Astrocyte (in vitro differentiated cells and primary cell): Measurements from ENCODE around the gene ZNF343. TPM values are rescaled to one million over a fixed set of nuclear protein-coding genes. Genes with fewer than 3 reads are reported as not detected.

Source experiments
- DNase-seq: peaks from one replicate; pipeline ENCODE4 v3.0.0-alpha.2; 2010; ENCODE audit warnings: low read depth
- FAIRE-seq: peaks from 2 replicates; lab custom pipeline; 2011; peaks lifted over from hg19 to GRCh38; lab: Jason Lieb, UNC
- H2AFZ ChIP-seq: 2 replicates; pipeline ENCODE4 v1.6.0; 2012; ENCODE audit warnings: low read depth, low read length, inconsistent platforms
- H3K27ac ChIP-seq: 2 replicates; pipeline ENCODE4 v1.5.1; 2011; ENCODE audit warnings: low read depth, low read length, inconsistent platforms
- H3K27me3 ChIP-seq: 2 replicates; pipeline ENCODE4 v1.6.0; 2011; ENCODE audit warnings: low read length, inconsistent platforms; ENCODE audit not compliant: insufficient read depth
- H3K36me3 ChIP-seq: 2 replicates; pipeline ENCODE4 v1.5.1; 2011; ENCODE audit warnings: low read length, inconsistent platforms; ENCODE audit not compliant: insufficient read depth
- H3K4me1 ChIP-seq: 2 replicates; pipeline ENCODE4 v1.5.1; 2011; ENCODE audit warnings: low read length, inconsistent platforms; ENCODE audit not compliant: insufficient read depth
- H3K4me2 ChIP-seq: 2 replicates; pipeline ENCODE4 v1.6.0; 2012; ENCODE audit warnings: low read length, inconsistent platforms
- H3K4me3 ChIP-seq: 2 replicates; pipeline ENCODE4 v1.5.1; 2011; ENCODE audit warnings: low read depth, mild to moderate bottlenecking, low read length, inconsistent platforms; ENCODE audit not compliant: insufficient read depth
- H3K79me2 ChIP-seq: 2 replicates; pipeline ENCODE4 v1.6.0; 2012; ENCODE audit warnings: mild to moderate bottlenecking, low read length, inconsistent platforms; ENCODE audit not compliant: insufficient read depth
- H3K9ac ChIP-seq: 2 replicates; pipeline ENCODE4 v1.6.0; 2012; ENCODE audit warnings: mild to moderate bottlenecking, low read length, inconsistent platforms
- H3K9me3 ChIP-seq: 2 replicates; pipeline ENCODE4 v1.5.1; 2012; ENCODE audit warnings: low read depth, mild to moderate bottlenecking, low read length, inconsistent platforms; ENCODE audit not compliant: insufficient read depth
- H4K20me1 ChIP-seq: 2 replicates; pipeline ENCODE4 v1.6.0; 2012; ENCODE audit warnings: low read length, inconsistent platforms; ENCODE audit not compliant: insufficient read depth
- H3K27ac Mint-ChIP-seq: one replicate; pipeline ENCODE4 v1.8.0; 2021; ENCODE audit warnings: mild to moderate bottlenecking, mixed read lengths; ENCODE audit not compliant: unreplicated experiment
- H3K27me3 Mint-ChIP-seq: one replicate; pipeline ENCODE4 v1.8.0; 2021; ENCODE audit warnings: low read depth, mixed read lengths; ENCODE audit not compliant: unreplicated experiment
- H3K36me3 Mint-ChIP-seq: one replicate; pipeline ENCODE4 v1.8.0; 2021; ENCODE audit warnings: low read depth, mixed read lengths; ENCODE audit not compliant: unreplicated experiment
- H3K4me1 Mint-ChIP-seq: one replicate; pipeline ENCODE4 v1.8.0; 2021; ENCODE audit warnings: low read depth, mixed read lengths; ENCODE audit not compliant: unreplicated experiment
- H3K4me3 Mint-ChIP-seq: one replicate; pipeline ENCODE4 v1.8.0; 2021; ENCODE audit warnings: mild to moderate bottlenecking, moderate library complexity, mixed read lengths; ENCODE audit not compliant: unreplicated experiment
- H3K9me3 Mint-ChIP-seq: one replicate; pipeline ENCODE4 v1.8.0; 2021; ENCODE audit warnings: mild to moderate bottlenecking, mixed read lengths; ENCODE audit not compliant: unreplicated experiment
- EZH2 ChIP-seq: IDR thresholded peaks from 2 replicates; pipeline ENCODE4 v1.6.1; 2012; ENCODE audit warnings: mild to moderate bottlenecking, low read length, inconsistent platforms; ENCODE audit not compliant: insufficient read depth
- total RNA-seq: library from RNA; stranded (reverse); gene quantifications from 2 replicates; pipeline ENCODE4 v1.2.1, GENCODE V29; 2021
- TF ChIP-seq, protein P1 (sequence below): IDR thresholded peaks from 2 replicates; pipeline ENCODE4 v1.5.1; 2011; ENCODE audit warnings: low read depth, mild to moderate bottlenecking, inconsistent platforms, low read length, moderate library complexity; ENCODE audit not compliant: insufficient read depth

ZNF343 gene
- total RNA-seq, 1 donor from 2014 or later = 9.6 TPM

- no peak overlapping the region for H3K4me3 Mint-ChIP-seq
- H3K9me3 Mint-ChIP-seq = no peaks in the 10 kb centered on the region
- H3K4me3 ChIP-seq = no peak overlapping the region
- no peak overlapping the region for H3K27ac Mint-ChIP-seq
- TF ChIP-seq, protein P1, sequence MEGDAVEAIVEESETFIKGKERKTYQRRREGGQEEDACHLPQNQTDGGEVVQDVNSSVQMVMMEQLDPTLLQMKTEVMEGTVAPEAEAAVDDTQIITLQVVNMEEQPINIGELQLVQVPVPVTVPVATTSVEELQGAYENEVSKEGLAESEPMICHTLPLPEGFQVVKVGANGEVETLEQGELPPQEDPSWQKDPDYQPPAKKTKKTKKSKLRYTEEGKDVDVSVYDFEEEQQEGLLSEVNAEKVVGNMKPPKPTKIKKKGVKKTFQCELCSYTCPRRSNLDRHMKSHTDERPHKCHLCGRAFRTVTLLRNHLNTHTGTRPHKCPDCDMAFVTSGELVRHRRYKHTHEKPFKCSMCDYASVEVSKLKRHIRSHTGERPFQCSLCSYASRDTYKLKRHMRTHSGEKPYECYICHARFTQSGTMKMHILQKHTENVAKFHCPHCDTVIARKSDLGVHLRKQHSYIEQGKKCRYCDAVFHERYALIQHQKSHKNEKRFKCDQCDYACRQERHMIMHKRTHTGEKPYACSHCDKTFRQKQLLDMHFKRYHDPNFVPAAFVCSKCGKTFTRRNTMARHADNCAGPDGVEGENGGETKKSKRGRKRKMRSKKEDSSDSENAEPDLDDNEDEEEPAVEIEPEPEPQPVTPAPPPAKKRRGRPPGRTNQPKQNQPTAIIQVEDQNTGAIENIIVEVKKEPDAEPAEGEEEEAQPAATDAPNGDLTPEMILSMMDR = no peak
- no peak for TF ChIP-seq EZH2
- no peak overlapping the region for H3K4me2 ChIP-seq
- H3K4me1 ChIP-seq = peaks cover 8% of the 10 kb centered on the region
- FAIRE-seq (no peak), DNase-seq (peak; percentile 88)
- no peaks in the 10 kb centered on the region for H3K36me3 ChIP-seq
- peaks cover 15% of the 10 kb centered on the region for H4K20me1 ChIP-seq
- H3K79me2 ChIP-seq = peaks cover 21% of the 10 kb centered on the region
- no peaks in the 10 kb centered on the region for H3K27me3 ChIP-seq
- peaks cover 7% of the 10 kb centered on the region for H3K4me1 Mint-ChIP-seq
- H3K36me3 Mint-ChIP-seq = peaks cover 4% of the 10 kb centered on the region
- no peaks in the 10 kb centered on the region for H3K27me3 Mint-ChIP-seq
- no peak overlapping the region for H3K9ac ChIP-seq
- no peaks in the 10 kb centered on the region for H3K9me3 ChIP-seq
- no peak overlapping the region for H2AFZ ChIP-seq
- no peak overlapping the region for H3K27ac ChIP-seq
These were observed 35.2 kb downstream of the ZNF343 start for GRCh38 chr20:2473516-2473915.

GRCh38 chr20:2470423-2471193, 38.1 kb downstream of the ZNF343 start, which contains the start of gene SNRPB:
TSS of gene SNRPB (minus strand) at chr20:2470789. CDS start at chr20:2470690, 99 bp downstream.
- H3K79me2 ChIP-seq = peaks cover 50% of the 10 kb centered on the region
- H3K36me3 Mint-ChIP-seq = peaks cover 9% of the 10 kb centered on the region
- H4K20me1 ChIP-seq = peaks cover 44% of the 10 kb centered on the region
- peak within 1 kb of the TSS; percentile 95 for H3K27ac ChIP-seq
- H3K27me3 Mint-ChIP-seq = no peaks in the 10 kb centered on the region
- peak within 1 kb of the TSS; percentile 89 for H3K4me2 ChIP-seq
- no peaks in the 10 kb centered on the region for H3K9me3 Mint-ChIP-seq
- TF ChIP-seq, protein P1 = no peak
- no peak for TF ChIP-seq EZH2
- peak within 1 kb of the TSS; percentile 94 for H3K27ac Mint-ChIP-seq
- peak within 1 kb of the TSS; percentile 95 for H3K4me3 Mint-ChIP-seq
- peak within 1 kb of the TSS; percentile 99 for H3K9ac ChIP-seq
- peak within 1 kb of the TSS; percentile 64 for H2AFZ ChIP-seq
- peaks cover 18% of the 10 kb centered on the region for H3K36me3 ChIP-seq
- peaks cover 8% of the 10 kb centered on the region for H3K4me1 ChIP-seq
- peak; percentile 99 for DNase-seq
- H3K4me1 Mint-ChIP-seq = peaks cover 20% of the 10 kb centered on the region
- peak; percentile 63 for FAIRE-seq
- H3K27me3 ChIP-seq = no peaks in the 10 kb centered on the region
- H3K4me3 ChIP-seq = peak within 1 kb of the TSS; percentile 90
- H3K9me3 ChIP-seq = no peaks in the 10 kb centered on the region

DNA sequence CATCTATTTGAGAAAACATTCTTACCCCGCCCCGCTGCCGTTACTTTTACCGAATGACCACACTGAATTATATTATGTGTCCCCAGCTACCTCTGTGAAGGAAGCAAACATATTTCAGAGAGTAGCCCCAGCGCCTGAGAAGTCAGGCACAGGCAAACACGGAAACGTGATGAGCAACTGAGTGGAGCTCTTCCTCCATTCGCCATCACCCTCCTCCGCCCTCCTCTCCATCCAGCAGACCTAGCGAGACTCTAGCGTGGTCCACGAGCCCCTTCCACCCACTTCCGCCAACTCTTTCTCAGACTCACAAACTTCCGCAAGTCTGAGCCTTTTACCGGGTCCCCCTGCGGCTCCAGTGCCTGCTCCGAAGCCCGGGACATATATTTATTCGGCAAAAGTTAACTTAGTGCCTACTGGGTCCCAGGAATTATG, 38.7 kb downstream of the ZNF343 start:
- Histone ChIP-seq H4K20me1 (peaks cover 50% of the 10 kb centered on the region), H2AFZ (peak overlapping the region; percentile 64), H3K27ac (peak overlapping the region; percentile 95), H3K27me3 (no peaks in the 10 kb centered on the region), H3K9ac (peak overlapping the region; percentile 99), H3K79me2 (peaks cover 54% of the 10 kb centered on the region), H3K36me3 (peaks cover 23% of the 10 kb centered on the region), H3K4me2 (peak overlapping the region; percentile 89), H3K4me1 (peaks cover 8% of the 10 kb centered on the region), H3K9me3 (no peaks in the 10 kb centered on the region), H3K4me3 (peak overlapping the region; percentile 90)
- TF ChIP-seq EZH2 = no peak
- TF ChIP-seq, protein P1 = no peak
- DNase-seq (peak; percentile 54), FAIRE-seq (no peak)
- H3K27ac Mint-ChIP-seq = peak overlapping the region; percentile 94
- H3K27me3 Mint-ChIP-seq = no peaks in the 10 kb centered on the region
- H3K4me3 Mint-ChIP-seq = peak overlapping the region; percentile 95
- peaks cover 20% of the 10 kb centered on the region for H3K4me1 Mint-ChIP-seq
- no peaks in the 10 kb centered on the region for H3K9me3 Mint-ChIP-seq
- H3K36me3 Mint-ChIP-seq = peaks cover 10% of the 10 kb centered on the region
